ENCODE data around the gene CCDC175.

DNA sequence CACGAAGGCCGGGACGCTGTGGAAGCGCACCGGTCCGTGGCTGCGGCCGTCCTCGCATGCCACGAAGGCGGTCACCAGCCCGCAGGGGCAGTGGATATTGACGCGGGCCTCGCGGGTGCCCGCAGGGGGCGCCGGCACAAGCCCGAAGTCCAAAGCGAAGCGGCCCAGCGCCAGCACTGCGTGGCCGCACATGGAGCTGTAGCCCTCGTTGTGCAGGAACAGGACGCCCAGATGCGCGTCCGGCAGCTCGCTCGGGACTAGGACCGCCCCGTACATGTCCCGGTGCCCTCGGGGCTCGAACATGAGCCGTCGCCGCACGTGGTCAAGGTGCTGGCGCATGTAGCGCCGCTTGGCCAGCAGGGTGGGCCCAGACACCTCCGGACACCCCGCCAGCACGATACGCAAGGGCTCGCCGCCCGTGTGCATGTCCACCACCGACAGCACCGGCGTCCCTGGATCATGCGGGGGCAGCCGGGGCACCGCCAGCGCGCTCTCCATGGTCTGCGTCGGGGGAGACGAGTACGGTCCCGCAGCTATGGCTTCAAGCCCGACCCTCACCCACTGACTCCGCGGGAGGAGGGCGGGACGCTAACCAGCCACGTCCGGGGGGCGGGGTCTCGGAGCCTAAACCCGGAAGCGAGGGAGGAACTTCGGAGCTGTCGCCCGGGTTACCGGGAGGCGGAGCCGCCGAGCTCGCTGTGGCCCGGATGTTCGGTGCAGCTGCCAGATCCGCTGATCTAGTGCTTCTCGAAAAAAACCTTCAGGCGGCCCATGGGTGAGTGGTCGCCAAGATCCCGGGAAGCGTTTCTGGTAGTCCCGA lies 92.6 kb downstream of the CCDC175 start, which contains the start of the genes JKAMP and L3HYPDH:
- TF ChIP-seq, protein P1, sequence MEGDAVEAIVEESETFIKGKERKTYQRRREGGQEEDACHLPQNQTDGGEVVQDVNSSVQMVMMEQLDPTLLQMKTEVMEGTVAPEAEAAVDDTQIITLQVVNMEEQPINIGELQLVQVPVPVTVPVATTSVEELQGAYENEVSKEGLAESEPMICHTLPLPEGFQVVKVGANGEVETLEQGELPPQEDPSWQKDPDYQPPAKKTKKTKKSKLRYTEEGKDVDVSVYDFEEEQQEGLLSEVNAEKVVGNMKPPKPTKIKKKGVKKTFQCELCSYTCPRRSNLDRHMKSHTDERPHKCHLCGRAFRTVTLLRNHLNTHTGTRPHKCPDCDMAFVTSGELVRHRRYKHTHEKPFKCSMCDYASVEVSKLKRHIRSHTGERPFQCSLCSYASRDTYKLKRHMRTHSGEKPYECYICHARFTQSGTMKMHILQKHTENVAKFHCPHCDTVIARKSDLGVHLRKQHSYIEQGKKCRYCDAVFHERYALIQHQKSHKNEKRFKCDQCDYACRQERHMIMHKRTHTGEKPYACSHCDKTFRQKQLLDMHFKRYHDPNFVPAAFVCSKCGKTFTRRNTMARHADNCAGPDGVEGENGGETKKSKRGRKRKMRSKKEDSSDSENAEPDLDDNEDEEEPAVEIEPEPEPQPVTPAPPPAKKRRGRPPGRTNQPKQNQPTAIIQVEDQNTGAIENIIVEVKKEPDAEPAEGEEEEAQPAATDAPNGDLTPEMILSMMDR (IDR thresholded peaks at IDR 0.05; ENCODE audit: low read length) = peak; percentile 43
- TF ChIP-seq EZH2 (optimal IDR thresholded peaks at IDR 0.05; ENCODE audit: low read depth, low read length) = no peak
- TF ChIP-seq EZH2phosphoT487 (IDR thresholded peaks at IDR 0.05; ENCODE audit: low read length) = no peak
